Limb (tissue), 2 donors: ENCODE measurements around the gene VSX2.

Experiments
- DNase-seq, 2 donors: peaks; one replicate each; pipeline ENCODE4 v3.0.0-alpha.2; 2016; ENCODE audit errors: extremely low spot score in 2 of 2

Gene VSX2

GRCh38 chr14:74221741-74222140 lies 17.5 kb upstream of the VSX2 start:
- no peak for DNase-seq

- DNase-seq, result no peak
Measured at GRCh38 chr14:74223016-74223415, 16.2 kb upstream of the VSX2 start.

DNA sequence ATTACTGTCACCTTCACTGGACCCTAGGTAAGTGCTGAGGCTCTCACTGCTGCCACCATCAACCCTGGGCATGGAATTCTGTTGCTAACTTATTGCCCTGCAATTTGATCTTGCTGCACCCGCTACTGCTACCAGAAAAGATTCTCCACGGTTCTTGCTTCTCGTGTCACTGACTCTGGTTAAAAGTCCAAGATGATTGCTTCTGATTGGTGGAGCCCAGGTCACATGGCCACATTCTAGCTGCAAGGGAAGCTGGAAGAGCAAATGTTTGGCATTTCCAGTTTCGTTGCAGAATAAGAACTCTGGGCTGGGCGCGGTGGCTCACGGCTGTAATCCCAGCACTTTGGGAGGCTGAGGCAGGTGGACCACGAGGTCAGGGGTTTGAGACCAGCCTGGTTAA lies 7.5 kb upstream of the VSX2 start:
- DNase-seq, result no peak

DNA sequence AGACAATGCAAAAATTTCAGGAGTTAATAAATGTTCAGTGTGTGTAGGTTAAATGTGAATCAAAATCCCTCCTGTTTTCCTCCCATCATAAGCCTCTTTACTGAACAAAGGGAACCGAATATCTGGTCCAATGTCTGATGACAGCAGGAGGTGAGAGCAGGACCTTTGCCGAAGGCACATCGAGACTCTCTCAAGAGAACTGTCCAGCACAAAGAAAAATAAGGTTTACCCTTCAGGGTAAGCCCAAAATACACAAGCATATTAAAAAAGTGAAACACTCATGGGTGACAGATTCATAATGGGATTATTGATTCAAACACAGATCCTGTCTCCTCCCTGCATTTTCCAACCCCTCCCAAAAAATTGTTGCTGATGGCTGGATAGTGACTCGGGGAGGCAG lies 4.2 kb upstream of the VSX2 start:
- DNase-seq, result no peak

- no peak for DNase-seq
Measured at GRCh38 chr14:74237441-74237840, 1.8 kb upstream of the VSX2 start.

GRCh38 chr14:74239848-74240793 lies 872 bp downstream of the VSX2 start:
- DNase-seq, result peak in 1 of 2 donors; percentile 52

- DNase-seq, result peak in 1 of 2 donors; percentile 64
Measured at GRCh38 chr14:74240794-74241651, 1.8 kb downstream of the VSX2 start.

DNA sequence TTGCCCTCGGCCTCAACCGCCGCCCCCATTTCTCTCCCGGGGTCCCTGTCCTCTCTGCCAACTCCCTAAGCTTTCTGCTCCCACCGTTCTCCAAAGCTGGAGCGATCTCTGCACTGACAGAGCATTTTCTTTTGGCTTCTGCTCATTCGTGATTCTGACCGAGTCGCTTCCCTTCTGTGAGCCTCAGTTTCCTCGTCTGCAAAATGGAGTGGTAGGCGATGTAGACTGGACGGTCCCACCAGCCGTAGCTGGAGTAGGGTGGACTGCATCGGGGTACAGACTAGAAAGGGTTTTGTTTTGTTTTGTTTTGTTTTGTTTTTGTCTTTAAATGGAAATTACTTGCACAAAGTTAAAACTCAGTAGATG lies 2.4 kb downstream of the VSX2 start:
- DNase-seq, result no peak

GRCh38 chr14:74242021-74242779 lies 3.0 kb downstream of the VSX2 start:
- DNase-seq, result no peak

DNA sequence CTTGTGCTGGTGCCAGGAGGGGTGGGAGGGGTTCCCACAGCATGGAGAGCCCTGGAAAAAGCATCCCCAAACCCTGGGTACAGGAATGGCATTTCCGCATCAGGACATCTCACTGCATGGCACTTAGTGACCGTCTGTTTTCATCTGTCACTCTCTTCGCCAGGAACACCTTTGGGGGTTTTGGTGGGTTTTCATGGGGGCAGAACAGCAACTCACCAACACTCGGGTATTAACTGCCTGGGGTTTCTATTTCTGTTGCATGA lies 3.5 kb downstream of the VSX2 start:
- no peak for DNase-seq

- DNase-seq, result no peak
Measured at GRCh38 chr14:74243051-74243450, 3.8 kb downstream of the VSX2 start.

DNA sequence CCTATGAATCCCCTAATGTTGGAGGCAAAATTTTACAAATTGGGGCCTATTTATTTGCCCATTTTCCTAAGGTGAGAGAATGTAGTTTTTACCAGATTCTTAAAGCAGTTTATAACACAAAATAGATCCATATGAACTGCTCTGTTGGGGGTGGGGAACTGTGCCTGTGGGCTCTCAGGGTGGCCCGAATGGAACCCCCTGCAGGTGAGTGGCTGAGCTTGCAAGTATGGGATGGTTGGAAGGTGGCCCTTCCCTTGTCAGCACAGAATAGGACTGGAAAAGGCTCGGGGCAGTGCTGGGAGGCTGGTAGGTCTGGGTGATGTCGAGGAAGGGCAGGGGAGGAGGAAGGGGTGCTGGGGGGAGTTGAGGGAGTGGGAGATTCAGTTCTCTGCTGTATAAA lies 4.9 kb downstream of the VSX2 start:
- no peak for DNase-seq

- no peak for DNase-seq
Measured at GRCh38 chr14:74245292-74245691, 6.0 kb downstream of the VSX2 start.

- DNase-seq, result no peak
Measured at GRCh38 chr14:74246542-74246941, 7.3 kb downstream of the VSX2 start.

- no peak for DNase-seq
Measured at GRCh38 chr14:74248017-74248416, 8.8 kb downstream of the VSX2 start.

GRCh38 chr14:74249433-74250375 lies 10.5 kb downstream of the VSX2 start:
- DNase-seq, result no peak

GRCh38 chr14:74255281-74255680 lies 16.0 kb downstream of the VSX2 start:
- DNase-seq, result no peak

DNA sequence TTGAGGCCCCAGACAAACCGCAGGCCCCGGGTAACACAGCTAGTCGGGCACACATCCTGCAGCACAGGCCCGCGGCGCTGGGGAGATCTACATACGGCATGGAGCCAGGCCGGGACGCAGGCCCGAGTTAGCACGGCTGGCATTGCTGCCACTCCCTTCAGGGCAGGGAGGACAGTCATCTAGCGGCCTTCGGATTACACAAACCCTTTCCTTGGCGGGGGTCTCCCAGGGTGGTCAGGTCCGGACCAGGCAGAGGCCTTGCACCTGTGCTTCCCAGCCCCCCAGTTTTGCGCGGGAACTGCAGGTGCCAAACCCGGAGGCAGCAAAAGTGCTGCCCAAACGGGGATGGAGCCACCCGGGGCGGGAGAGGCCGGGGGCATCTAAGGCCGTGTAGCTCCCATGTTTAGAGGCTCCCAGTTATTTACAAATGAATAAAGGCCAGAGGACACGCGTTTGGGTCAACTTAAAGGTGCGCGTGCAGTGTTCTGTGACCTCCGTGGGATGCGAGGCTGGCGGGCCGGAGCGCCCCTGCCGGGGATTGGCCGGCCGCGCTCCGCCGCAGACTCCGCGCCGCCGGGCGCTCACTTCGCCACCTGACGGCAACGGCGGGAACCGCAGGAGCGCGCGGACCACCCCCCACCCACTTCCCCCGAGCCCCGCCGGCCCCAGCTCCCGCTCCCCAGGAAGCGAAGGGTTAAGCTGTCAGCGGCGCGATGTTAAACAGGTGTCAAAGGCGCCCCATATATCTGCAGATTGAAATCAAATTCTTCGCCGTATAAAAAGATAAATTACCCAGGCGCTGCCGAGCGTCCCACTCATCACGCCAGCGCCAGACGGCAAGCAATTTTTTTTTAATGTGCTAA lies 18.1 kb downstream of the VSX2 start:
- peak in 1 of 2 donors; percentile 84 for DNase-seq

DNA sequence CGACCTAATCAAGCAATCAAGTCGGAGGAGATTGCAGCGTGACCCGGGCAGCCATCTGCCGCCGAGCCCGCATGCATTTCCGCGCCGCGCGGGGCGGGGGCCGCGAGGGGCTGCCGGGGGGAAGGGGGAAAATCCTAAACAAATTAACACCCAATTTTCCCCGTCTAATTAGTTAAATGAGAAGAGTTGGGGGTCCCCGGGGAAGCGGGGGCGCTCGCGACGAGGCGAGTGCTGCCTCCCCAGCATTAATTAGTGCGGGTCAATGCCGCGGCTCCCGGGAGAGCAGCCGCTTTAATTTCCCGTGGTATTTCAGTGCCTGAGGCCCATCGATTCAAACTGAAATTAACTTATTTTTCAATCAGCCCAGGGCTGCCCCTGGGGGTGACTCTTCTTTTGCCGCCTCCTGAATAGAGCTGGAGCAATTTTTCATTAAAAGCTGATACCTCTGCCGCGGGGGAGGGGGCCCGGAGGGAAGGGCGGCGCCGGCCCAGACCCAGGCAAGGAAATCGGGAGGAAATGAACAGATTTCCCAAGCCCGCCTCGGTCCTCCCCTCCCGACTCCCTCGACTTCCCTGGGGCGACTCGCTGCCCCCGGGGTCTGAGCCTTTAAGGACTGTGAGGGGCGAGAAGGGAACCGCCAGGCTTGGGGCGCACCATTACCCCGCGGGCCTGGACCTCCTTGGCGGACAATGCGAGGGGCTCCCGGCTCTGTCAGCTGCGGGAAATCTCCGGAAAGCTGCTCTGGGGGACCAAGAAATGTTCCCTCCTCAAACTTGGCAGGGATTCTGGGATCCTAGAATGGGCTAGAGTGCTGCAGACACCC lies 18.9 kb downstream of the VSX2 start:
- peak in 1 of 2 donors; percentile 64 for DNase-seq
